Endothelial cell of umbilical vein (primary cell): Measurements from ENCODE around the gene ZNF697.
A peak's percentile ranks its signal among the peaks of the same experiment; 100 is the strongest.

Experiments used
- EZH2 ChIP-seq: IDR thresholded peaks from 2 replicates; pipeline ENCODE4 v1.6.1; 2012; ENCODE audit warnings: borderline replicate concordance, low read depth, mild to moderate bottlenecking, moderate library complexity, low read length, inconsistent platforms; ENCODE audit not compliant: severe bottlenecking
- FOS ChIP-seq: IDR thresholded peaks from 2 replicates; pipeline ENCODE4 v1.6.1; 2011; ENCODE audit warnings: mild to moderate bottlenecking, low read length, moderate library complexity, borderline replicate concordance; ENCODE audit not compliant: insufficient read depth
- GATA2 ChIP-seq: IDR thresholded peaks from 2 replicates; pipeline ENCODE4 v1.7.0; 2011; ENCODE audit warnings: low read depth, mild to moderate bottlenecking, moderate library complexity, mixed read lengths, low read length; ENCODE audit not compliant: insufficient read length, insufficient read depth
- JUN ChIP-seq: IDR thresholded peaks from 2 replicates; pipeline ENCODE4 v1.6.1; 2011; ENCODE audit warnings: borderline replicate concordance, low read depth; ENCODE audit not compliant: insufficient read length, insufficient read depth
- MAX ChIP-seq: IDR thresholded peaks from 2 replicates; pipeline ENCODE4 v1.6.1; 2011; ENCODE audit not compliant: insufficient read depth, insufficient read length
- MYC ChIP-seq: IDR thresholded peaks from one replicate; pipeline ENCODE4 v1.6.1; 2011; ENCODE audit warnings: mild to moderate bottlenecking, low read depth, low read length
- POLR2A ChIP-seq: IDR thresholded peaks from 2 replicates; pipeline ENCODE4 v1.6.1; 2012; ENCODE audit warnings: low read depth, mild to moderate bottlenecking, control low read depth, low read length
- POLR2AphosphoS5 ChIP-seq: IDR thresholded peaks from 2 replicates; pipeline ENCODE4 v1.6.1; 2012; ENCODE audit warnings: low read depth, mild to moderate bottlenecking, control low read depth, low read length, moderate library complexity; ENCODE audit not compliant: insufficient read depth
- TF ChIP-seq, protein P1 (sequence below), 2 donors: IDR thresholded peaks; 1 replicate in 1 of 2; 2 replicates in 1 of 2; pipeline ENCODE4 v1.5.1; 2011; ENCODE audit warnings: low read length in 2 of 2, mild to moderate bottlenecking in 2 of 2, moderate library complexity in 2 of 2, control low read depth in 1 of 2, inconsistent platforms in 1 of 2, low read depth in 1 of 2; ENCODE audit not compliant: insufficient read depth in 1 of 2; ENCODE audit errors: extremely low read depth in 1 of 2

- TF ChIP-seq, protein P1, sequence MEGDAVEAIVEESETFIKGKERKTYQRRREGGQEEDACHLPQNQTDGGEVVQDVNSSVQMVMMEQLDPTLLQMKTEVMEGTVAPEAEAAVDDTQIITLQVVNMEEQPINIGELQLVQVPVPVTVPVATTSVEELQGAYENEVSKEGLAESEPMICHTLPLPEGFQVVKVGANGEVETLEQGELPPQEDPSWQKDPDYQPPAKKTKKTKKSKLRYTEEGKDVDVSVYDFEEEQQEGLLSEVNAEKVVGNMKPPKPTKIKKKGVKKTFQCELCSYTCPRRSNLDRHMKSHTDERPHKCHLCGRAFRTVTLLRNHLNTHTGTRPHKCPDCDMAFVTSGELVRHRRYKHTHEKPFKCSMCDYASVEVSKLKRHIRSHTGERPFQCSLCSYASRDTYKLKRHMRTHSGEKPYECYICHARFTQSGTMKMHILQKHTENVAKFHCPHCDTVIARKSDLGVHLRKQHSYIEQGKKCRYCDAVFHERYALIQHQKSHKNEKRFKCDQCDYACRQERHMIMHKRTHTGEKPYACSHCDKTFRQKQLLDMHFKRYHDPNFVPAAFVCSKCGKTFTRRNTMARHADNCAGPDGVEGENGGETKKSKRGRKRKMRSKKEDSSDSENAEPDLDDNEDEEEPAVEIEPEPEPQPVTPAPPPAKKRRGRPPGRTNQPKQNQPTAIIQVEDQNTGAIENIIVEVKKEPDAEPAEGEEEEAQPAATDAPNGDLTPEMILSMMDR (IDR thresholded peaks at IDR 0.05; ENCODE audit: extremely low read depth in 1 of 2, insufficient read depth in 1 of 2, low read depth in 1 of 2, low read length in 2 of 2), result peak; percentile 64 to 77
- TF ChIP-seq POLR2A, result no peak
- TF ChIP-seq POLR2AphosphoS5, result no peak
- no peak for TF ChIP-seq JUN
- TF ChIP-seq FOS, result no peak
- no peak for TF ChIP-seq MAX
- no peak for TF ChIP-seq EZH2
- no peak for TF ChIP-seq MYC
- no peak for TF ChIP-seq GATA2
These were observed 27.6 kb upstream of the ZNF697 start for GRCh38 chr1:119675349-119676345.
